Measurements from ENCODE around the gene LCN6.
"Not testable (repeated sequence)": the region's sequence is repeated elsewhere in the genome, so short reads cannot be mapped to it uniquely, and the experiment has no call there.

LCN6 gene

DNA sequence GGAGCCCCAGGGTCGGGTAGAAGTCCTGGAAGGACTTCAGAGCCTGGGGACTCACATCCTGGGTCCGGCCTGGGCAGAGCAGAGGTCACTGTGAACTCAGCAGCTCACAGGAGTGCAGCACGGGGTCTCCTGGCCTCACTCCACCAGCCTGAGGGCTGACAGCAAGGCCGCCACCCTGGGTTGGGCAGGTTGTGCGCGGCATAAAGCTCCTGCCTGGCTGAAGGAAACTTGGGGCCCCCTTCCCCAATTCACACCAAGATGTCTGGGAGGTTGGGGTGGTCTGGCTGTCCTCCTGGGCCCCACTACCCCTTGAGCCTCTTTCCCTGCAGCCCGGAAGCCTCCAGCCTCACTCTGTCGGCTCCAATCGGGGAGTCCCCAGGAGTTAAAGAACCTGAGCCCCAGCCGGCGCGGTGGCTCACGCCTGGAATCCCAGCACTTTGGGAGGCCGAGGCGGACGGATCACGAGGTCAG lies 13.9 kb upstream of the LCN6 start:
- in situ Hi-C loops (cut with MboI; ENCODE audit: low pct_unique_long_range_greater_than_20kb, low sequenced_read_pairs, unreplicated experiment): no loop called here
- no peak for TF ChIP-seq CTCF (IDR thresholded peaks at IDR 0.05; ENCODE audit: extremely low read depth, insufficient read depth, missing control alignments)
- DNase-seq (ENCODE audit: low spot score): peak; percentile 6

- in situ Hi-C loops (cut with MboI; ENCODE audit: low pct_unique_long_range_greater_than_20kb, low sequenced_read_pairs, unreplicated experiment): no loop called here
- no peak for DNase-seq (ENCODE audit: low spot score)
- TF ChIP-seq CTCF (IDR thresholded peaks at IDR 0.05; ENCODE audit: extremely low read depth, insufficient read depth, missing control alignments): no peak
These were observed 13.2 kb upstream of the LCN6 start for GRCh38 chr9:136761545-136761981.

DNA sequence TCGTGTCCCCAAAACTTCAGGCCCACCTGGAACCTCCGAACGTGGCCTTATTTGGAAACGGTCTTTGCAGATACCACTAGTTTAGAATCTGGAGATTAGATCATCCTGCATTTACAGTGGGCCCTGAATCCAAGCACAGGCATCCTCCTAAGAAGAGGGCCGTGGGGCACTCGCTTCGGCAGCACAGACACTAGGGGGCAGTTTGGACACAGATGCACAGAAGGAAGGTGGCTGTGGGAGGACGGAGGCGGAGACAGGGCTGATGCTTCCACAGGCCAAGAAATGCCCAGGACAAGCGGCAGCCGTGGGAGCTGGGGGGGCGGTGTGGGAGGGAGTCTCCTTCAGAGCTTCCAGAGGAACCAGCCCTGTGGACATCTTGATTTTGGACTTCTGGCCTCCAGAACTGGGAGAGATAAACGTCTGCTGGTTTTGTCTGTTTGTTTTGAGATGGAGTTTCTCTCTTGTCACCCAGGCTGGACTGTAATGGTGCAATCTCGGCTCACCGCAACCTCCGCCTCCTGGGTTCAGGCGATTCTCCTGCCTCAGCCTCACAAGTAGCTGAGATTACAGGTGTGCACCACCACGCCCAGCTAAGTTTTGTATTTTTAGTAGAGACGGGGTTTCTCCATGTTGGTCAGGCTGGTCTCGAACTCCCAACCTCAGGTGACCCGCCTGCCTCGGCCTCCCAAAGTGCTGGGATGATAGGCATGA lies 12.7 kb upstream of the LCN6 start:
- peak; percentile 73 for TF ChIP-seq CTCF (IDR thresholded peaks at IDR 0.05; ENCODE audit: extremely low read depth, insufficient read depth, missing control alignments)
- DNase-seq (ENCODE audit: low spot score); in situ Hi-C loops (cut with MboI; ENCODE audit: low pct_unique_long_range_greater_than_20kb, low sequenced_read_pairs, unreplicated experiment): not testable (repeated sequence)

DNA sequence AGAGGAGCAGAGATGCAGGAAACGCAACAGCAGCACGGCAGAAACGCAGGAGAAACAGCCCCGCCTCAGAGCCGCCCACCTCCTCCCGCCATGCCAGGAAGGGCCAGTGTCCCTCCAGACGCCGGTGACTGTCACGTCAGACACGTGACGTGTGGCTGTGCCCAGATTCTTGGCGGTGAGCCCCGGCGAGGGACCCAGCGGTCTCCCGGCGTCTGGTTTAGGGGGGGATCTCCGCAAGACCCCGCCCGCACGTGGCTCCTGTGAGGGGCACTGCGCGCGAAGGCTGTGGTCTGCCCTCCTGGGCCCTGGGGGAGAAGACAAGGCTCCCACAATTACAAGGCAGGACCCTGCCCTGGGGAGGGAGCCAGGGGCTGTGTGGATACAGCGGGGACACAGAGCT lies 12.1 kb upstream of the LCN6 start:
- in situ Hi-C loops (cut with MboI; ENCODE audit: low pct_unique_long_range_greater_than_20kb, low sequenced_read_pairs, unreplicated experiment): no loop called here
- DNase-seq (ENCODE audit: low spot score): no peak

GRCh38 chr9:136759436-136760325 lies 11.4 kb upstream of the LCN6 start:
- in situ Hi-C loops (cut with MboI; ENCODE audit: low pct_unique_long_range_greater_than_20kb, low sequenced_read_pairs, unreplicated experiment): no loop called here
- TF ChIP-seq CTCF (IDR thresholded peaks at IDR 0.05; ENCODE audit: extremely low read depth, insufficient read depth, missing control alignments): no peak
- no peak for DNase-seq (ENCODE audit: low spot score)

More for the DNA sequence above, 12.1 kb upstream of the LCN6 start:
- TF ChIP-seq CTCF (IDR thresholded peaks at IDR 0.05; ENCODE audit: extremely low read depth, insufficient read depth, missing control alignments): no peak

- TF ChIP-seq CTCF (IDR thresholded peaks at IDR 0.05; ENCODE audit: extremely low read depth, insufficient read depth, missing control alignments): no peak
- in situ Hi-C loops (cut with MboI; ENCODE audit: low pct_unique_long_range_greater_than_20kb, low sequenced_read_pairs, unreplicated experiment): no loop called here
- DNase-seq (ENCODE audit: low spot score): no peak
These were observed 10.7 kb upstream of the LCN6 start for GRCh38 chr9:136759001-136759400.
